Cardiac muscle cell (in vitro differentiated cells and primary cell): Measurements from ENCODE around the gene PTPRF. TPM values are rescaled to one million over a fixed set of nuclear protein-coding genes. Genes with fewer than 3 reads are reported as not detected.

ENCODE experiments used
- DNase-seq, 2 donors: peaks; one replicate each; pipeline versions ENCODE4 v3.0.0 to v3.0.0-alpha.2; 2010 to 2017; ENCODE audit warnings: low read depth in 1 of 2, low spot score in 1 of 2
- H3K27ac ChIP-seq: fragments of 200-600 bp; sonication (generic); 2 replicates; pipeline ENCODE4 v1.5.1; 2016
- H3K27me3 ChIP-seq: fragments of 200-600 bp; sonication (generic); 2 replicates; pipeline ENCODE4 v1.6.0; 2016; ENCODE audit warnings: control low read depth
- H3K36me3 ChIP-seq: fragments of 200-600 bp; sonication (generic); 2 replicates; pipeline ENCODE4 v1.5.1; 2016; ENCODE audit warnings: control low read depth
- H3K4me1 ChIP-seq: fragments of 200-600 bp; sonication (generic); 2 replicates; pipeline ENCODE4 v1.8.1; 2017; ENCODE audit warnings: low read depth, mild to moderate bottlenecking, mixed run types
- H3K4me3 ChIP-seq: fragments of 200-600 bp; sonication (generic); 2 replicates; pipeline ENCODE4 v1.5.1; 2016; ENCODE audit warnings: mild to moderate bottlenecking
- H3K9me3 ChIP-seq: fragments of 200-600 bp; sonication (generic); 2 replicates; pipeline ENCODE4 v1.5.1; 2017; ENCODE audit warnings: low read depth, mild to moderate bottlenecking, control low read depth
- polyA plus RNA-seq: library from polyadenylated mRNA; unstranded; fragments of >200 nt; fragmentation: Nextera tagmentation; extraction: Ambion mirVana; gene quantifications from 2 replicates; pipeline ENCODE4 v1.2.1, GENCODE V29; 2016
- total RNA-seq: library from RNA; depleted of rRNA; stranded (reverse); fragments of >200 nt; gene quantifications from 2 replicates; pipeline ENCODE4 v1.2.3, GENCODE V29; 2016
- TF ChIP-seq, protein P1 (sequence below): IDR thresholded peaks from 2 replicates; pipeline ENCODE4 v1.5.1; 2012; ENCODE audit warnings: low read depth, mild to moderate bottlenecking, low read length

PTPRF gene
- total and polyA plus RNA-seq, 2 experiments from 2014 or later: 44.1 to 72.8 TPM

DNA sequence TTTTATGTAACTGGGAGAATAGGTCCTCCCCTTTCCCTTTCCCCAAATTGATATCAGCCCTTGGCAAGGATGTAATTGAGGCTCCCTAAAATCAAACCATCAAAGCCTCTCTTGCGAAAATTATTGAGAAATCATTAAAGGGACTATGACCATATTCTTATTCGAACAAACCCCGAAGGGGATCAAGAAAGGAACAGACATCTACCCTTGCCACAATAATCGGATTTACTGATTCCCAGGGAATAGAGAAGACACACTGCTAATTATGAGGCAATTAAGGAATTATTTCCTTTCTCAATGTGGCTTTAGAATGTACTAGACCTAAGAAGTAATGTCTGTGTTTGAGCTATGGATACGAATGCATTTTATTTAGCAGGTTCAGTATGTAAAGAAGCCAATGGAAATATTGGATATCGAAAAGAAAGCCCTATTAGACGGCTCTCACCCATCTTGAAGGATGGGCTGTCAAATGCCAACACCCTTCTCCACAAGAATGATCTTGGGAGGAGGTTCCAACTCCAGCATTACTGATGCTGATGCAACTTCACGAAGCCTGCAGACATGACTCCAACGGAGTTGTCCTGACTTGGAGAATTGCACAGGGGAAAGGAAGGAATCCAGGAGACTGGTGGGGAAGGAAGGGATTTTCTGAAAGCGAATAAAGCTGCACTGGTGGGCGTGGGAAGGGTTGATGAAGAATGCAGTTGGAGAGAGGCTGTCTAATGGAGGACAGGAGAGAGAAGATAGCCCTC is 11.6 kb upstream of the PTPRF start:
- no peak for DNase-seq
- Histone ChIP-seq H3K4me1 (no peaks in the 10 kb centered on the region), H3K36me3 (no peaks in the 10 kb centered on the region), H3K4me3 (no peak overlapping the region), H3K9me3 (no peaks in the 10 kb centered on the region), H3K27me3 (no peaks in the 10 kb centered on the region), H3K27ac (no peak overlapping the region)
- TF ChIP-seq, protein P1, sequence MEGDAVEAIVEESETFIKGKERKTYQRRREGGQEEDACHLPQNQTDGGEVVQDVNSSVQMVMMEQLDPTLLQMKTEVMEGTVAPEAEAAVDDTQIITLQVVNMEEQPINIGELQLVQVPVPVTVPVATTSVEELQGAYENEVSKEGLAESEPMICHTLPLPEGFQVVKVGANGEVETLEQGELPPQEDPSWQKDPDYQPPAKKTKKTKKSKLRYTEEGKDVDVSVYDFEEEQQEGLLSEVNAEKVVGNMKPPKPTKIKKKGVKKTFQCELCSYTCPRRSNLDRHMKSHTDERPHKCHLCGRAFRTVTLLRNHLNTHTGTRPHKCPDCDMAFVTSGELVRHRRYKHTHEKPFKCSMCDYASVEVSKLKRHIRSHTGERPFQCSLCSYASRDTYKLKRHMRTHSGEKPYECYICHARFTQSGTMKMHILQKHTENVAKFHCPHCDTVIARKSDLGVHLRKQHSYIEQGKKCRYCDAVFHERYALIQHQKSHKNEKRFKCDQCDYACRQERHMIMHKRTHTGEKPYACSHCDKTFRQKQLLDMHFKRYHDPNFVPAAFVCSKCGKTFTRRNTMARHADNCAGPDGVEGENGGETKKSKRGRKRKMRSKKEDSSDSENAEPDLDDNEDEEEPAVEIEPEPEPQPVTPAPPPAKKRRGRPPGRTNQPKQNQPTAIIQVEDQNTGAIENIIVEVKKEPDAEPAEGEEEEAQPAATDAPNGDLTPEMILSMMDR: no peak

DNA sequence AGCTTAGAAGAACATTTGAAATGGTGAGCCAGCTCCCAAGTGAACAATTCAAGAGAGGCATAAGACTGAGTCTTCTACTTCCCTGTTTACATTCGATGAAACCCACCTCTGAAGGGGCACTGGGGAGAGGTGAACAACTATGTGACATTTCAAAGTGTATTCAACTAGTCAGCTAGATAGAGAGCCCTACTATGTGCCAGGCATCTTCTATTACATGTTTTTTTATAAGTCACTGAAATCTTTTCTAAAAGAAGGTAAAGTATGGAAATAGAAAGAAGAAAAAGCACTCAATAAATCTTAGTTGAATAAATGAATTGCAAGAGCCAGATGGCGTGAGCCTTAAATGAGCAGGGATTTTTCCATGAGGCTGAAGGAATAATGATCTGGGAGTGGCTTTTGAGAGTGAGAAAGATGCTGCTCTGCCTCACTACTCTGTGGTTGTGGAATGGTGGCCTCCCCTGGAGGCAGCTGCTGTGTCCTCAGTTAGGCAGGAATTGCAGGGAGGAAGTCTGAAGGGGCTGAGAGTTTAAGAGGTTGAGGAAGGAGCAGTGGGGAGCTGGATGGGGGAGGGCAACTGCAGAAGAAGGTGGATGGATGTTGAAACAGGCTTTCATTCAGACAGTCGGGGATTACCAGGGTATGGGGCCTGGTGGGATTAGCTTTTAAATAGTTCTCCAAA is 10.4 kb upstream of the PTPRF start:
- DNase-seq: no peak
- Histone ChIP-seq H3K4me1 (peaks cover 5% of the 10 kb centered on the region), H3K27ac (no peak overlapping the region), H3K9me3 (no peaks in the 10 kb centered on the region), H3K27me3 (no peaks in the 10 kb centered on the region), H3K4me3 (no peak overlapping the region), H3K36me3 (no peaks in the 10 kb centered on the region)
- TF ChIP-seq, protein P1: no peak

DNA sequence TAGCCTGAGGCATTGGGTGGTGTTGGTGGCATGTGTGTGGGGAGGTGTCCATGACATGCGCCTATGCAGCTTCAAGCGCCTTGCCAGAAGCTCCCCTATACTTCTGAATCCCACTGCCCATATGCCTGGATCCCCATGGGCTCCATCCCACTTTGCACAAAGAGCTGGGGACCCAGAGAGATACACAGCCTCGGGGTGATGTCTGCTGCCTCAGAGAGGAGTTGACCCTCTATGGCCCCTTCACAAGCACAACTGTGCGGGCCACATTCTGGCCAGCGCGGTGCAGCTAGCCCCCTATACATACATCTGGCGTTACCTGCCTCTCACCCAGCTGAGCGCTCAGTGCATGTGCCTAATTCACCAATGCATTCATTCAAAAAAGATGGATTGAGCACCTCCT is 9.6 kb upstream of the PTPRF start:
- TF ChIP-seq, protein P1: no peak

DNA sequence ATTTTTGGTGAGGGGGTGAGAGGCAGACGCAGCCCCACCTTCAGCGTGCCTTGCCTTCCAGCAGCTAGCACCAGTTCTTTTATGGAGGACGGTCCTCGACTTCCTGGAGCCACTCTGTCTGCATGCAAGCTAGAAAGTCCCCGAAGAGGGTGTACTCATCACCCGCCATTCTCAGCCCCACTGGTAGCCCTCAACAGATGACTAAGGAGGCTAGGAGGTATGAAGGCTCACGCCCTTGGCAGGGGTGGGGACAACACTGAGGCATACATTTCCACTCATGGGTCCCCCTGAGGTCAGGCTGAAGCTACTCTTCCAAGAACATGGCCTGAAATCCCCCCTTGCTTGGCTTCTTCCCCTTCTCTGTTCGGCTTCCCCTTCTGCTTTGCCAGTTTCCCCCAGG is 8.9 kb upstream of the PTPRF start:
- no peak for DNase-seq
- no peaks in the 10 kb centered on the region for H3K27me3 ChIP-seq
- H3K36me3 ChIP-seq: no peaks in the 10 kb centered on the region
- H3K4me3 ChIP-seq: no peak overlapping the region
- TF ChIP-seq, protein P1: no peak
- no peaks in the 10 kb centered on the region for H3K9me3 ChIP-seq
- no peak overlapping the region for H3K27ac ChIP-seq
- H3K4me1 ChIP-seq: peaks cover 6% of the 10 kb centered on the region

More for the DNA sequence above, 9.6 kb upstream of the PTPRF start:
- Histone ChIP-seq H3K4me3 (no peak overlapping the region), H3K27ac (no peak overlapping the region), H3K36me3 (no peaks in the 10 kb centered on the region), H3K9me3 (no peaks in the 10 kb centered on the region), H3K27me3 (no peaks in the 10 kb centered on the region), H3K4me1 (peaks cover 6% of the 10 kb centered on the region)
- no peak for DNase-seq

DNA sequence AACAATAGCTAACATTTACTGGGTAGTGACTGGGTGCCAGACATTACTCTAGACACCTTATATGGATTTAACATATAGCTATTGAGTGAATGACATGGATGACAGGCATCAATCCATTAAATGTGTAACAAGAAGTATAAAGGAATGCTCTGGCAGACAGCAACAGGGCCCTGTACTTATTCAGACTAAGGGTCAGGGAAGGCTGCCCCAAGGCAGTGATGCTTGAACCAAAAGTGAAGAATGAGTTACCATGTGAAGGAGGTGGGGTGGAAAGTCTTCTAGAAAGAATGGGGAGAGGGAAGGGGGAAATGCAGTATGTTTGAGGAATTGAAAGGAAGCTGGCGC is 8.3 kb upstream of the PTPRF start:
- no peaks in the 10 kb centered on the region for H3K27me3 ChIP-seq
- TF ChIP-seq, protein P1: no peak
- no peak overlapping the region for H3K27ac ChIP-seq

More for the DNA sequence above, 8.3 kb upstream of the PTPRF start:
- Histone ChIP-seq H3K4me1 (peaks cover 6% of the 10 kb centered on the region), H3K9me3 (no peaks in the 10 kb centered on the region), H3K36me3 (no peaks in the 10 kb centered on the region), H3K4me3 (no peak overlapping the region)
- no peak for DNase-seq
